Right lobe of liver (tissue), 6 donors: ENCODE data around the gene COL19A1. TPM values are rescaled to one million over a fixed set of nuclear protein-coding genes. Genes with fewer than 3 reads are reported as not detected.

Experiments used
- ATAC-seq, 4 donors: fragments of 200-7000 bp; cut with Tn5 transposase; one replicate each; pipeline ENCODE4 v1.9.1; 2020; ENCODE audit warnings: mild to moderate bottlenecking in 4 of 4, moderate library complexity in 4 of 4
- DNase-seq, 3 donors: peaks; one replicate each; pipeline ENCODE4 v3.0.0-alpha.2; 2020
- H3K27ac ChIP-seq, 3 donors: fragments of 200-600 bp; one replicate each; pipeline ENCODE4 v1.8.0; 2022
- H3K27me3 ChIP-seq, 2 donors: fragments of 200-600 bp; one replicate each; pipeline ENCODE4 v1.8.0; 2022
- H3K36me3 ChIP-seq, 4 donors: fragments of 200-600 bp; sonication (generic) in 1 of 4; one replicate each; pipeline versions ENCODE4 v1.5.1 to v1.8.0; 2017 to 2022; ENCODE audit warnings: control low read depth in 1 of 4
- H3K4me1 ChIP-seq, 4 donors: fragments of 200-600 bp; sonication (generic) in 1 of 4; one replicate each; pipeline versions ENCODE4 v1.5.1 to v1.8.0; 2017 to 2022; ENCODE audit warnings: control low read depth in 1 of 4
- H3K4me3 ChIP-seq, 3 donors: fragments of 200-600 bp; one replicate each; pipeline ENCODE4 v1.8.0; 2022
- H3K9me3 ChIP-seq, 4 donors: fragments of 200-600 bp; sonication (generic) in 1 of 4; one replicate each; pipeline versions ENCODE4 v1.5.1 to v1.8.0; 2017 to 2022; ENCODE audit warnings: control low read depth in 1 of 4
- CTCF ChIP-seq, 4 donors: fragments of 200-600 bp in 3 of 4; fragments of 450-650 bp in 1 of 4; IDR thresholded peaks; one replicate each; pipeline versions ENCODE4 v1.5.1 to v1.8.0; 2016 to 2022; ENCODE audit warnings: antibody characterized with exemption in 4 of 4, mild to moderate bottlenecking in 2 of 4
- POLR2A ChIP-seq: fragments of 450-650 bp; IDR thresholded peaks from one replicate; pipeline ENCODE4 v1.6.1; 2017; ENCODE audit warnings: antibody characterized with exemption, mild to moderate bottlenecking
- WGBS: methylation state at CpG from one replicate; pipeline ENCODE4 v1.1.6; 2018; ENCODE audit warnings: low coverage, low lambda C conversion rate; ENCODE audit not compliant: insufficient coverage; ENCODE audit errors: missing lambda C conversion rate; 5-methylcytosine and 5-hydroxymethylcytosine counted together
- intact Hi-C, 2 donors: fragments of 100-400 bp; cut with DNase I; formaldehyde crosslinking; loops; one replicate each; pipeline versions ENCODE4 v1.11.2 to v1.14.1; 2022
- total RNA-seq, 6 experiments: library from RNA; depleted of rRNA in 2 of 6; stranded (reverse); fragments of >200 nt in 2 of 6; fragmentation: NEBNext Ultra II Directional in 3 of 6; extraction: Animal tissue kit (Norgen Biotek cat#: 25700) in 3 of 6; gene quantifications; one replicate each; pipeline versions ENCODE4 v1.1.0 to v1.2.4, GENCODE V29; 2016 to 2023
- donor health status: DM: no; HTN: yes; CAD: no.
- donor health status: DM: no; HTN: no; CAD: no.
- donor health status: DM: no; HTN: no; CAD: no.
- donor health status: DM: no; HTN: yes; CAD: no.
- donor health status: DM: no; HTN: yes; CAD: no.

The COL19A1 gene
- total RNA-seq, 6 experiments from 2014 or later = 0.18 to 0.39 (median 0.27) TPM; not detected in 2

- no peaks in the 10 kb centered on the region for H3K4me1 ChIP-seq
- no peak for DNase-seq
- H3K9me3 ChIP-seq = no peaks in the 10 kb centered on the region
- TF ChIP-seq CTCF (IDR thresholded peaks at IDR 0.05) (no peak), POLR2A (no peak)
- ATAC-seq = no peak
- no peak overlapping the region for H3K27ac ChIP-seq
- no peak overlapping the region for H3K4me3 ChIP-seq
- H3K36me3 ChIP-seq = no peaks in the 10 kb centered on the region
- intact Hi-C loops = no loop called here
- no peaks in the 10 kb centered on the region for H3K27me3 ChIP-seq
These were observed 245.4 kb downstream of the COL19A1 start for GRCh38 chr6:70111737-70112136.

- ATAC-seq (no peak), DNase-seq (no peak)
- Histone ChIP-seq H3K27me3 (no peaks in the 10 kb centered on the region), H3K4me3 (no peak overlapping the region), H3K4me1 (no peaks in the 10 kb centered on the region), H3K9me3 (no peaks in the 10 kb centered on the region), H3K36me3 (no peaks in the 10 kb centered on the region), H3K27ac (no peak overlapping the region)
- intact Hi-C loops = no loop called here
- WGBS = 54% methylated on average over 3 of the region's 5 CpGs
- TF ChIP-seq CTCF (IDR thresholded peaks at IDR 0.05) (no peak), POLR2A (no peak)
These were observed 246.4 kb downstream of the COL19A1 start for GRCh38 chr6:70112716-70113115.

GRCh38 chr6:70113171-70113570, 246.8 kb downstream of the COL19A1 start:
- H3K4me3 ChIP-seq = no peak overlapping the region
- H3K4me1 ChIP-seq = no peaks in the 10 kb centered on the region
- H3K36me3 ChIP-seq = no peaks in the 10 kb centered on the region
- WGBS = 67% methylated on average over 1 of the region's 1 CpG
- no peaks in the 10 kb centered on the region for H3K9me3 ChIP-seq
- no peak for TF ChIP-seq POLR2A
- TF ChIP-seq CTCF (IDR thresholded peaks at IDR 0.05) = no peak
- no peaks in the 10 kb centered on the region for H3K27me3 ChIP-seq
- ATAC-seq (no peak), DNase-seq (no peak)
- no peak overlapping the region for H3K27ac ChIP-seq
- intact Hi-C loops = no loop called here

GRCh38 chr6:70118670-70119069, 252.3 kb downstream of the COL19A1 start:
- Histone ChIP-seq H3K27ac (no peak overlapping the region), H3K27me3 (no peaks in the 10 kb centered on the region), H3K4me1 (peaks cover 0 to 4% (median 0%) of the 10 kb centered on the region in 4 donors), H3K9me3 (no peaks in the 10 kb centered on the region), H3K36me3 (no peaks in the 10 kb centered on the region), H3K4me3 (no peak overlapping the region)
- DNase-seq (no peak), ATAC-seq (no peak)
- 45% methylated on average over 2 of the region's 2 CpGs for WGBS
- intact Hi-C loops = no loop called here
- TF ChIP-seq CTCF (IDR thresholded peaks at IDR 0.05) (no peak), POLR2A (no peak)

- no peaks in the 10 kb centered on the region for H3K9me3 ChIP-seq
- peaks cover 0 to 4% (median 0%) of the 10 kb centered on the region in 4 donors for H3K4me1 ChIP-seq
- 34% methylated on average over 7 of the region's 7 CpGs for WGBS
- no peaks in the 10 kb centered on the region for H3K36me3 ChIP-seq
- no peak overlapping the region for H3K4me3 ChIP-seq
- no peak for TF ChIP-seq POLR2A
- no peaks in the 10 kb centered on the region for H3K27me3 ChIP-seq
- ATAC-seq (peak; percentile 83 to 97 (median 89)), DNase-seq (peak in 1 of 3 donors; percentile 59)
- no peak overlapping the region for H3K27ac ChIP-seq
- intact Hi-C loops = no loop called here
These were observed 253.0 kb downstream of the COL19A1 start for GRCh38 chr6:70119218-70119835.
